A673 (cell line): ENCODE measurements around the gene DDB1. TPM values are rescaled to one million over a fixed set of nuclear protein-coding genes. Genes with fewer than 3 reads are reported as not detected.

Experiments
- Bru-seq: library from RNA; stranded (reverse); fragments of 400-500 nt; gene quantifications from one replicate; lab custom pipeline; 2021; lab: Mats Ljungman, UMichigan
- BruChase-seq, 2 experiments: library from RNA; stranded (reverse); fragments of 400-500 nt; gene quantifications; one replicate each; lab custom pipeline; 2021; lab: Mats Ljungman, UMichigan
- BruUV-seq: library from RNA; stranded (reverse); fragments of 400-500 nt; replicated peaks from 2 replicates; lab custom pipeline; 2021; lab: Mats Ljungman, UMichigan
- CTCF ChIA-PET: fragments of 300-600 bp; sonication (Branson Sonifier 250); formaldehyde crosslinking; loops from one replicate; lab custom pipeline; 2022; ENCODE audit warnings: antibody characterized with exemption; lab: Charles Lee
- POLR2A ChIA-PET: fragments of 300-600 bp; sonication (Branson Sonifier 250); formaldehyde crosslinking; loops from one replicate; lab custom pipeline; 2022; ENCODE audit warnings: antibody characterized with exemption; ENCODE audit not compliant: low non-redundant PET; lab: Charles Lee
- DNase-seq: peaks from one replicate; pipeline ENCODE4 v3.0.0-alpha.2; 2015; ENCODE audit warnings: low spot score
- H3K27ac ChIP-seq: fragments of 200-600 bp; sonication (generic); 2 replicates; pipeline ENCODE4 v1.5.1; 2016; ENCODE audit warnings: mixed run types, low read depth, mild to moderate bottlenecking, mixed read lengths, antibody characterized with exemption, low read length; ENCODE audit not compliant: poor library complexity, severe bottlenecking
- H3K27me3 ChIP-seq: fragments of 200-600 bp; sonication (generic); replicated peaks from 2 replicates; pipeline ENCODE4 v1.6.1; 2017; ENCODE audit warnings: mixed run types, low read depth, mild to moderate bottlenecking, mixed read lengths, antibody characterized with exemption, low read length; ENCODE audit not compliant: insufficient read depth, poor library complexity
- H3K36me3 ChIP-seq: fragments of 200-600 bp; sonication (generic); 2 replicates; pipeline ENCODE4 v1.6.1; 2016; ENCODE audit warnings: mixed run types, mild to moderate bottlenecking, mixed read lengths, antibody characterized with exemption, low read length; ENCODE audit not compliant: insufficient read depth, poor library complexity, severe bottlenecking
- H3K4me1 ChIP-seq: fragments of 200-600 bp; sonication (generic); 2 replicates; pipeline ENCODE4 v1.6.1; 2017; ENCODE audit warnings: mixed run types, mild to moderate bottlenecking, mixed read lengths, antibody characterized with exemption, low read length; ENCODE audit not compliant: insufficient read depth, poor library complexity, severe bottlenecking
- H3K4me3 ChIP-seq: fragments of 200-600 bp; sonication (generic); 2 replicates; pipeline ENCODE4 v1.5.1; 2016; ENCODE audit warnings: low read depth, mixed run types, mild to moderate bottlenecking, mixed read lengths, low read length; ENCODE audit not compliant: poor library complexity, severe bottlenecking
- H3K9me3 ChIP-seq: fragments of 200-600 bp; sonication (generic); 2 replicates; pipeline ENCODE4 v1.6.1; 2016; ENCODE audit warnings: mixed run types, low read depth, mild to moderate bottlenecking, mixed read lengths, antibody characterized with exemption, low read length; ENCODE audit not compliant: poor library complexity, severe bottlenecking
- EZH2 ChIP-seq: fragments of 200-600 bp; sonication (generic); IDR thresholded peaks from 2 replicates; pipeline ENCODE4 v1.6.1; 2017; ENCODE audit warnings: borderline replicate concordance, low read depth, mild to moderate bottlenecking, mixed read lengths, antibody characterized with exemption, low read length; ENCODE audit not compliant: poor library complexity, severe bottlenecking
- intact Hi-C: fragments of 100-400 bp; cut with micrococcal nuclease; formaldehyde crosslinking; loops from one replicate; pipeline ENCODE4 v1.10.0; 2022; ENCODE audit not compliant: unreplicated experiment
- long read RNA-seq: library from polyadenylated mRNA; stranded (forward); transcript quantifications from one replicate; pipeline ENCODE4 v2.0.0, GENCODE V29; 2022
- total RNA-seq: library from RNA; stranded (reverse); gene quantifications from 2 replicates; pipeline ENCODE4 v1.2.3, GENCODE V29; 2021
- TF ChIP-seq, protein P1 (sequence below): fragments of 300-800, 200-600 bp; sonication (generic); conservative IDR thresholded peaks from 2 replicates; pipeline ENCODE4 v1.5.1; 2017; ENCODE audit warnings: low read depth, mild to moderate bottlenecking, antibody characterized with exemption, low read length, moderate library complexity, mixed read lengths

DDB1 gene
- total RNA-seq (305 and 307 TPM in 2 replicates), Bru-seq, nascent RNA (percentile 90 among the genes with signal in this experiment), BruChase-seq, experiment 1, labeled RNA remaining after a 2-hour chase (percentile 92 among the genes with signal in this experiment), BruChase-seq, experiment 2, labeled RNA remaining after a 6-hour chase (percentile 96 among the genes with signal in this experiment)
- long read RNA-seq, full-length matches to known transcripts: 491 of 794 reads
- long read RNA-seq, partial matches to known transcripts: 241 of 794 reads
- long read RNA-seq, other reads (novel, unspliced or antisense): 62 of 794 reads

DNA sequence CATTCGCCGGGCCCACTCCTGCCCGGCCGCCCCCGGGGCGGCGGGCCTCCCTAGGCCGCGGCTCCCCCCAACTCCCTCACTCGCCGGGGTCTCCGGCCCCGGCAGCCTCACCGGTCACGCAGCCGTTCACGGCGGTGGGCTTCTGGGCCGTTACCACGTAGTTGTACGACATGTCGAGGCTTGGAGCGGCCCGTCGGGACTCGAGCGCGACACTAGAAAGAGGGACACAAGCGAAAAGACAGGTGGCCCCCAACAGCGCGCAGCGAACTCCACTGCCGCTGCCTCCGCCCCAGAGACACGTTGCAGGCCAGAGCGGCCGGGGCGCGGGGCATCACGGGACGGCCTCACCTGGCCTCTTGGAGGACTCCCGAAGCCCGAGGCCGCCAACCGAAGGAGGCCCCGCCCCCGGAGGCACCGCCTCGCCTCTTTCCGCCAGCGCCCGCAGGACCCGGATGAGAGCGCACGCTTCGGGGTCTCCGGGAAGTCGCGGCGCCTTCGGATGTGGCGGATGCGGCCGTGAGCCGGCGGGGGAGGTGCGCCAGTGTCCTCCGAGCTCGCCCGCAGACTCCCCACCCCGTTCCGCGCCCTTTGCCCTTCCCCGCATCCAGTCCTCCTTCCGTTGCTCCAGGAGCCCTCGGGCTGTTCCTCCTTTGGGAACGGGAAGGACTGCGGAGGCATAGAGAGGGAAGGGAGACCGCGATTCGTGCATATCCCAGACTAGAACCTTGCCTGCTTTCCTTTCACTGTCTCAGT lies at the start of gene DDB1, which contains the start of gene TKFC:
DDB1 (minus strand) TSS at position 309 of the 753 bp plus-strand sequence; CDS start at position 172, 137 bp downstream.
TKFC (plus strand) TSS at position 432 of the 753 bp plus-strand sequence. CDS start 1,501 bp downstream, outside the sequence.
- intact Hi-C loops: loop anchor here (2.0 kb wide), 1 partner anchor 176 kb away; the partner anchor contains the start of gene LRRC10B
- no peak for TF ChIP-seq EZH2
- TF ChIP-seq, protein P1, sequence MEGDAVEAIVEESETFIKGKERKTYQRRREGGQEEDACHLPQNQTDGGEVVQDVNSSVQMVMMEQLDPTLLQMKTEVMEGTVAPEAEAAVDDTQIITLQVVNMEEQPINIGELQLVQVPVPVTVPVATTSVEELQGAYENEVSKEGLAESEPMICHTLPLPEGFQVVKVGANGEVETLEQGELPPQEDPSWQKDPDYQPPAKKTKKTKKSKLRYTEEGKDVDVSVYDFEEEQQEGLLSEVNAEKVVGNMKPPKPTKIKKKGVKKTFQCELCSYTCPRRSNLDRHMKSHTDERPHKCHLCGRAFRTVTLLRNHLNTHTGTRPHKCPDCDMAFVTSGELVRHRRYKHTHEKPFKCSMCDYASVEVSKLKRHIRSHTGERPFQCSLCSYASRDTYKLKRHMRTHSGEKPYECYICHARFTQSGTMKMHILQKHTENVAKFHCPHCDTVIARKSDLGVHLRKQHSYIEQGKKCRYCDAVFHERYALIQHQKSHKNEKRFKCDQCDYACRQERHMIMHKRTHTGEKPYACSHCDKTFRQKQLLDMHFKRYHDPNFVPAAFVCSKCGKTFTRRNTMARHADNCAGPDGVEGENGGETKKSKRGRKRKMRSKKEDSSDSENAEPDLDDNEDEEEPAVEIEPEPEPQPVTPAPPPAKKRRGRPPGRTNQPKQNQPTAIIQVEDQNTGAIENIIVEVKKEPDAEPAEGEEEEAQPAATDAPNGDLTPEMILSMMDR: no peak
- no TSS peak for BruUV-seq

DNA sequence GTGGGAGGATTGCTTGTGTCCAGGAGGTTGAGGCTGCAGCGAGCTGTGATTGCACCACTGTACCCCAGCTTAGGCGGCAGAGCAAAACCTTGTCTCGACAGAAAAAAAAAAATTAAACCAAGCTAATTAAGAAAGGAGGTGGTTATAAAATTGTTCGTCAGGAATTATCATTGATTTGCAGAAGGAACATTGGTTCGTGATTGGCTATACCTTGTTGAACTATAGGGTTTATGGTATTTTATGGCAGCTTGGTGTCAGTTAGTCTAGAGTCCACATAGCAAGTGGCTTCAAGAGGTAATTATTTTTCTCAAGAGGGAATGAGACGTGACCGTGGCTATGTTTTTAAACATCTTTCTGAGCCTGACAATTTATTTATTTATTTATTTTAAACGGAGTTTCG lies 48.0 kb upstream of the DDB1 start:
- Histone ChIP-seq H3K36me3 (no peaks in the 10 kb centered on the region), H3K27me3 (no peaks in the 10 kb centered on the region), H3K4me1 (peaks cover 12% of the 10 kb centered on the region), H3K27ac (no peak overlapping the region), H3K9me3 (no peaks in the 10 kb centered on the region), H3K4me3 (no peak overlapping the region)
- TF ChIP-seq EZH2: no peak
- TF ChIP-seq, protein P1: no peak
- intact Hi-C loops: no loop called here
- BruUV-seq: no TSS peak
- DNase-seq: no peak
- ChIA-PET CTCF (interaction anchor here (0.8 kb wide), 1 partner anchor 45 kb away, joined by 5 read pairs; no protein-coding TSS in a partner anchor), POLR2A (no interaction called here)

More for the DNA sequence above, at the start of gene DDB1, which contains the start of gene TKFC:
- ChIA-PET CTCF (no interaction called here), POLR2A (interaction anchor here (0.8 kb wide), 1 partner anchor 29 kb away, joined by 3 read pairs; the partner anchor contains the start of genes CYB561A3 and TMEM138)
- DNase-seq: peak; percentile 98
- peaks cover 17% of the 10 kb centered on the region for H3K36me3 ChIP-seq
- H3K4me3 ChIP-seq: peak within 1 kb of the TSS; percentile 94
- no peaks in the 10 kb centered on the region for H3K9me3 ChIP-seq
- peaks cover 10% of the 10 kb centered on the region for H3K4me1 ChIP-seq
- H3K27me3 ChIP-seq: no peaks in the 10 kb centered on the region
- peak within 1 kb of the TSS; percentile 87 for H3K27ac ChIP-seq

DNA sequence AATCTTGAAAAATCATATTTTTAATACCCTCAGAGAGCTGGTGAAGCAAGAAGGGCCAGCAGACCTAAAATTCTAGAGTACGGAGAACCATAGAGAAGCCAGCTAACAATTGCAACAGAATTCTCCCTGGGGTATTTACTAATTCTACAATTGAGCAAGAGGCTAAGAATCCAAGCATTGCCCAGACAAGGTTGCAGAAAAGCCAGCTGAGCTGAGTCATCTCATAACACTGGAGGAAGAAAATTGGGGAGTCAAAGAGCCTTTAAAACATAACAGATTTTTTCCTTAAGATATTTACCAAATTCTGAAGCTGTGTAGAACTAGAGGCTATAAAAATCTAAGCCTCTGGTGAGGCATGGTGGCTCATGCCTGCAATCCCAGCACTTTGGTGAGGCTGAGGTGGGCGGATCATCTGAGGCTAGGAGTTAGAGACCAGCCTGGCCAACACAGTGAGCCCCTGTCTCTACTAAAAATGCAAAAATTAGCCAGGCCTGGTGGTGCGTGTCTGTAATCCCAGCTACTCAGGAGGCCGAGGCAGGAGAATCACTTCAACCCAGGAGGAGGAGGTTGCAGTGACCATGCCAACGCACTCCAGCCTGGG lies 45.9 kb upstream of the DDB1 start:
- CTCF ChIA-PET: no interaction called here
- POLR2A ChIA-PET: interaction anchor here (0.7 to 1.0 kb wide), 2 partner anchors 17 to 1195 kb away, joined by 4 to 8 read pairs; partner anchors contain the start of genes CYB561A3 and TMEM138
- H3K27ac ChIP-seq: peak overlapping the region; percentile 69
- H3K36me3 ChIP-seq: no peaks in the 10 kb centered on the region
- intact Hi-C loops: loop anchor here (2.0 kb wide), 1 partner anchor 16 kb away; the partner anchor contains the start of gene TMEM138
- no TSS peak for BruUV-seq
- H3K4me3 ChIP-seq: no peak overlapping the region
- DNase-seq: peak; percentile 92
- TF ChIP-seq EZH2: no peak
- TF ChIP-seq, protein P1: no peak
- no peaks in the 10 kb centered on the region for H3K9me3 ChIP-seq
- H3K4me1 ChIP-seq: peaks cover 12% of the 10 kb centered on the region
- H3K27me3 ChIP-seq: no peaks in the 10 kb centered on the region
